Esophagus (tissue), 2 donors: Measurements from ENCODE around the gene F7. TPM values are rescaled to one million over a fixed set of nuclear protein-coding genes. Genes with fewer than 3 reads are reported as not detected.

ENCODE experiments used
- polyA plus RNA-seq, 2 donors: library from polyadenylated mRNA; stranded (reverse); fragments of 200-250 nt; gene quantifications; one replicate each; pipeline ENCODE4 v1.2.3, GENCODE V29; 2013
- donor health status: healthy with polysubstance abuse.
- donor health status: Bipolar disorder and iron deficiency.

The F7 gene
- polyA plus RNA-seq, 2 donors = 0.01 TPM; not detected in 1

Other genes with a start within 250 kb of the F7 start
- 10 to 100 TPM; 10.9 to 19.4 TPM for gene MCF2L, start 136.6 kb upstream of the F7 start, polyA plus RNA-seq
- gene F10, start 17.0 kb downstream of the F7 start, polyA plus RNA-seq = 1 to 10 TPM; 1.6 to 4.5 TPM
- gene PROZ, start 52.9 kb downstream of the F7 start, polyA plus RNA-seq = not detected
- gene PCID2, start 102.9 kb downstream of the F7 start, polyA plus RNA-seq = 10 to 100 TPM; 17.8 to 20.7 TPM
- 10 to 100 TPM; 21.0 to 31.2 TPM for gene CUL4A, start 103.8 kb downstream of the F7 start, polyA plus RNA-seq
- gene LAMP1, start 191.4 kb downstream of the F7 start, polyA plus RNA-seq = 10 to 100 TPM; 45.5 to 71.5 TPM